ENCODE measurements around the gene DNAJC17. TPM values are rescaled to one million over a fixed set of nuclear protein-coding genes. Genes with fewer than 3 reads are reported as not detected.

The DNAJC17 gene
- total and polyA plus RNA-seq, 2 of the 13 experiments (the other 11 are each of a cell fraction or from before 2014, with no cell fraction given) = 22.2 to 26.5 TPM

DNA sequence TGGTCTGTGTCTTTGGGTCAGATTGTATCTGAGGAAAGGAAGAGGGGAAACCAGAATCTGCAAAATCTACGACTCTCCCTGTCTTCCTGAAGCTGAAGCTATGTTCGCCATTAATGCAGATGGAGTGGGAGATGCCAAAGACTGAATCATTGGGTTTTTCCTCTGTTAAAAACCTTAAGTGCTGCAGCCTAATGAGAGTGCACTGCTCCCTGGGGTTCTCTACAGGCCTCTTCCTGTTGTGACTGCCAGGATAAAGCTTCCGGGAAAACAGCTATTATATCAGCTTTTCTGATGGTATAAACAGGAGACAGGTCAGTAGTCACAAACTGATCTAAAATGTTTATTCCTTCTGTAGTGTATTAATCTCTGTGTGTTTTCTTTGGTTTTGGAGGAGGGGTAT is 76.2 kb downstream of the DNAJC17 start:
- Histone ChIP-seq H3K27me3 (ENCODE audit: control insufficient read depth in 1 of 2, insufficient read depth in 2 of 2, low read length in 2 of 2) (no peaks in the 10 kb centered on the region), H3K4me2 (ENCODE audit: low read depth, low read length) (no peak overlapping the region), H3K9ac (ENCODE audit: insufficient read depth, low read depth, low read length) (no peak overlapping the region), H3K4me3 (replicated peaks in 1 of 3; ENCODE audit: insufficient read depth in 1 of 3, low read depth in 2 of 3, low read length in 3 of 3) (no peak overlapping the region), H3K9me3 (ENCODE audit: low read length) (no peaks in the 10 kb centered on the region), H3K36me3 (replicated peaks in 1 of 2; ENCODE audit: control insufficient read depth in 1 of 2, insufficient read depth in 2 of 2, low read length in 2 of 2) (peaks cover 8 to 56% of the 10 kb centered on the region in 2 experiments), H3K4me1 (ENCODE audit: insufficient read depth, low read length) (no peaks in the 10 kb centered on the region), H3K27ac (ENCODE audit: extremely low read length, insufficient read depth, low read length) (no peak overlapping the region), H3K79me2 (ENCODE audit: insufficient read depth, low read length) (no peaks in the 10 kb centered on the region), H4K20me1 (ENCODE audit: insufficient read depth, low read length) (no peaks in the 10 kb centered on the region), H2AFZ (ENCODE audit: low read length) (no peak overlapping the region)
- 90% methylated on average over 3 of the region's 3 CpGs for WGBS (ENCODE audit: low lambda C conversion rate)
- no peak for ATAC-seq
- no peak for FAIRE-seq
- CTCF ChIA-PET (ENCODE audit: low intra/inter-chr PET ratio, low total read pairs) = no interaction called here
- BruUV-seq (replicated peaks) = no TSS peak
- in situ Hi-C loops (cut with HindIII; ENCODE audit: extremely low pct_ligation_motif_present, low pct_unique_long_range_greater_than_20kb) = no loop called here
- intact Hi-C loops (cut with micrococcal nuclease; ENCODE audit: unreplicated experiment) = no loop called here
- TF ChIP-seq TFDP2 (CRISPR knock-in tag; IDR thresholded peaks at IDR 0.05) (no peak), JDP2 (CRISPR knock-in tag; IDR thresholded peaks at IDR 0.05; ENCODE audit: borderline replicate concordance) (no peak), ZNF335 (CRISPR knock-in tag; IDR thresholded peaks at IDR 0.05) (no peak), MATR3 (CRISPR knock-in tag; IDR thresholded peaks at IDR 0.05) (no peak), ZNF430 (CRISPR knock-in tag; IDR thresholded peaks at IDR 0.05) (no peak), GLI4 (CRISPR knock-in tag; IDR thresholded peaks at IDR 0.05; ENCODE audit: borderline replicate concordance) (no peak), SOX13 (IDR thresholded peaks at IDR 0.05) (no peak), SOX13 (CRISPR knock-in tag; conservative IDR thresholded peaks at IDR 0.05 in 1 of 2, IDR thresholded peaks at IDR 0.05 in 1 of 2) (no peak), MED1 (CRISPR knock-in tag; IDR thresholded peaks at IDR 0.05) (no peak), ZNF333 (CRISPR knock-in tag; IDR thresholded peaks at IDR 0.05; ENCODE audit: borderline replicate concordance) (no peak), ZBTB20 (CRISPR knock-in tag; IDR thresholded peaks at IDR 0.05; ENCODE audit: borderline replicate concordance, low read depth) (no peak), HDAC6 (IDR thresholded peaks at IDR 0.05; ENCODE audit: low read depth, low read length) (no peak)
- no peak for DNase-seq (ENCODE audit: low spot score)
- POLR2A ChIA-PET = no interaction called here

Measured in HepG2 (cell line).